Fibroblast of skin of right quadriceps (primary cell): ENCODE data around the gene KIAA1671.

Experiments used
- DNase-seq: peaks from one replicate; pipeline ENCODE4 v3.0.0-alpha.2; 2013

Gene KIAA1671

DNA sequence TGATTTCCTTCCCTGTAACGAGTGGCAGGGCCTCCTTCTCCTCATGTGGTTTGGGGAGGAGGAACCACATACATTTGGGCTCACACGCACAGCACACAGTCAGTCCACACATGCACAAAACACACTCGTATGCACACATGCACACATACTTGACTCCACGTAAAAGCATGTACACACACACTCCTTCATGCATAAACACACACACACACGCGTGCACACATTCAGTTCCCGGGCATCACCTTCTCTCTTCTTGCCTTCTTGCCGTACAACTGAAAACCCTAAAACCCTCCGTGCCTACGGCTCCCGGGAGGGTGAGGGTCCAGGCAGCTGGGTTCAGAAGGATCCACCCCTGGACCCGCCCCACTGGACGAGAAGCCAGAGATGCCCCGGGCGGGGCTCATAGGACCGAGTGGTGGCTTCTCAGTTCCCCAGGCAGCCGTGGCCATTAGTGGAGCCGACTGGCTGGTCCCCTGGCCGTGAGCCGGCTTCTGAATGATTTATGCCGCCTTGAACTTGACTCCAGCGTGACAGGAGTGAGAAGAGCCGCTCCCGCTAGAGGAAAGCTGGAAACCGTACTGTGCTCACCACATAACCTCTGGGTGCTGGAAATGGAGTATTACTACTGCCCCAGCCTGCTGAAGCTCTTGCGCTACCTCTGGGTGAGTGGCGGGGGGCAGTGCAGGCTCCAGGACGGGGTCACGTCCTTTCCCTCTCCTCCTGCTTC lies 117.4 kb downstream of the KIAA1671 start:
- DNase-seq = no peak

DNA sequence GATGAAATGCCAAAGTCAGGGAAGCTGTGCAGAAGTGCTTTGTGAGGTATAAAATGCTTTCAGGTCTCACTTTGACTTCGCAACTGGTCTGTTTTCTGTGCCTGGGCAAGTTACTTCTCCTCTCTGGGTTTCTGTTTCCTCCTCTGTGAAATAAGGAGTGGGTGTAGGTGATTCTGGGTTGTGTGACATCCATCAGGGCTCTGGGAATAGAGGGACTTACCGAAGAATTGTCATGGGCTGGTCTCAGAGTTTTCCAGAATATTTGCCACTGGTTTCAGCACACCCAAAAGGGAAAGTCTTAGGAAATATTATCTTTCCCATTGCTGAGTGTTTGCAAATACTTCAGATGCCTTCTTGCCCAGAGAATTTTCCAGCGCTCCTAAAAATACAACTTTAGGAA lies 118.4 kb downstream of the KIAA1671 start:
- no peak for DNase-seq

DNA sequence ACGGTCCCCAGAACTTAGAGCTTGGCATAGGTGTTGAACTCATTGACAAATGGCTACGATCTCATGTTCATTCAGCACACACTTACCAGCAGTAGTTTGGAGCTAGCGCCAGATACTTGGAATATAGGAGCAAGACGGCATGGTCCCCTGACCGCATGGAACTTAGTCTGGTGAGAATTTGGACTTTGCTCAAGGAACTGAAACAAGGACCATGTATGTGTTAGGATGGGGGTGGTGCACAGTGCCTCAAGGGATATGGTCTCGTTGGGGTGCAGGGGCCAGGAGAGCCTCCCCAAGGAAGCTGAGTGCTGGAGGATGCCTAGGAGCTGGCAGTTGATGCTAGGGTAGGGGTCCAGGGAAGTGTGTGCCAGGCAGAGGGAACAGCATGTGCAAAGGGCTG lies 119.2 kb downstream of the KIAA1671 start:
- DNase-seq = no peak

DNA sequence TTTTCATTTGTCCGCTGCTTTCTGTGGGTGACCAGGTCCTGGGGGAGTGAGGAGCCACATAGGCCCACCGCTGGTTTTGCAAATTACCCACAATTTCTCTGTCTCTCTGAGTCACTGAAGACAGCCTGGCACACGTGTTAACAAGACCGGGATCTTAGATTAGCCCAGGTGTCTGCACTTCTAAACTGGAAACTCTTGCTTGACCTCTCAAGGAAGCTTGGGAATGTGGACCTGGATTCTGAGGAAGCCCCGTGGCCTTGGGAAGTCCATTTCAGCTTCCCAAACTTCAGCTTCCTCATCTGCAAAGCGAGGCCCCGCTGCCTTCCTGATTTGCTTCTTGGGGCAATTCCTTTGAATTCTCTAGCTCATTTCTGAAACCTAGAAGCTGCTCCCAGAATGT lies 119.9 kb downstream of the KIAA1671 start:
- DNase-seq = no peak

DNA sequence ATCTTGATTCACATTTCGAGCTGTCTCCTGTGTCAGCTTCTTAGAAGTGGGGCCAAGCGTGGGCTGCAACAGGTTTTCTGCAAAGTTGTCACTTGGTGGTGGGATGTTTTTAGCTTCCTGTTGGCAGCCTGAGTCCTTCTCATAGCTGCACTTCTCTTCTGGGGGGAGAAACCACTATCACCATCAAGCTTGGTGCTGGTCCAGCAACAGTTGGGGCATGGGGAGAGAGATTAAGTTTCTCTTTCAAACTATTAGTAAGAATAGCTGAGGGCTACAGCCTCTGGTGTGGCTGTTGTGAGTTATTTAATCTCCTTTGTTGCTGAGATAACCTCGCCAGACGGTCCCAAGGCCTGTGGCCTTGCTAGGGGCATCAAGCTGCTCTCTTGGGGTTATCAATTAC lies 123.8 kb downstream of the KIAA1671 start:
- DNase-seq = no peak

DNA sequence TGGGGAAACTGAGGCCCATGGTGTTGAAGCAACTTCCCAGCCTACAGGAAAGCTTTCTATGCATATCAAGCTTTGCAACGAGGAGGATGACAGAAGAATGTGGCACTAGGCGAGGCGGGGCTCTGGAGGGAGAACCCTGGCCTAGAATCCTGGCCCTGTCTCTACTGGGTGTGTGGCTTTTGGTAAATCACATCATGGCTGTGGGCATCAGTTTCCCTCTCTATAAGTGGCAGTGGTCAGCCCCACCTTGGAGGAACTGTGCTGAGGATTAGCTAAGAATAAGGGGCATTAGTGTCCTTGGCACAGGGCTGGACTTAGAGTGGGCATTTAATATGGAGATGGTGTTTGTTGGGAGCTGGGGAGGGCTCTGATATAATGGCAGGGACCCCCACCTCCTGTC lies 124.5 kb downstream of the KIAA1671 start:
- DNase-seq = no peak

DNA sequence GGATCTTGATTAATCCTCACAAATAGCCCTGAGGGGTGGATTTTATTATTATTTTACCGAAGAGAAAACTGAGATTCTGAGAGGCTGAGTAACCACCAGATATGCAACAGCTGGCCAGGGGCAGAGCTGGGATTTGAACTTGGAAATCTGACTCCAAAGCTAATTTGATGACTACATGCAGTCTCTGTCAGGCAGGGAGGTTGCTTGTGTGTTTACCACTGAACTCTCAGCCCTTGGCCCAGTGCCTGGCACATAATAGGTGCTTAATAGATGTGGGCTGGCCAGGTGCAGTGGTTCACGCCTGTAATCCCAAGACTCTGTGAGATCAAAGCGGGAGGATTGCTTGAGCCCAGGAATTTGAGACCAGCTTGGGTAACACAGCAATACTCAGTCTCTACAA lies 125.4 kb downstream of the KIAA1671 start:
- no peak for DNase-seq

DNA sequence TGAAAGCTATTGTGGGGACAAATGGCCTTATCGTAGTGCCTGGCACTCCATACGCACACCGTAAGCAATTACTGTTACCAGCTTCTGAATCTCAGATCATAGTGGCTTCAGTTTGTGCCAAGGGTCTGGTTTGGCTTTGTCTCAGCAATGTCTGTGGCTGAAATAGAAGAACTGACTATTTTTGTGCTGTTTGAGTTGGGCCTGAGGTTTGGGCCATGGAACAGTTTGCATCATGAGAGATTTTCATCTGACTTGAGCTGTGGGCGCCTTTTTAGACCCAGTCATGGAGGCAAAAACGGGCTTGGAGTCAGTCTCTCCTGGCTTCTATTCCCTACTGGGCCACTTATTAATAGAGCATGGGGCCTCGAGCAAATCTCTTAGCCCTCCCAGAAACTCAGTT lies 126.1 kb downstream of the KIAA1671 start:
- DNase-seq = no peak

DNA sequence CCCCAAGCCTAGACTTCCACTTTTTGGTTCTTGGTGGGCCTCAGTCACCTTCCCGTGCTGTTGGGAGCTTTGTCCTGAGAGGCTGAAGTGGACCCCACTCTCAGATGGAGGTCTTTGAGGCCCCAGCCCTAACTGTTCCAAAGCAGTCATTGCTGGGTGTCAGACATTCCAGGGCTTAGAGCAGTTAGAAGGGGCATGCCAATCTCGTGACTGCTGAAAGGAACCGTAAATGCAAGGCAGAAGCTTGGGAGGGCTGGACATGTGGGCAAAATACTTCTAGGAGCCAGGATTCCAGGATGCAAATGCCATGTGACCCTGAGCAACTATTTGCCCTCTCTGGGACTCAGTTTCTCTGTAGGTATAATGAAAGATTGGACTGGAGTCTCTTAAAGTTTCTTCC lies 128.3 kb downstream of the KIAA1671 start:
- no peak for DNase-seq

DNA sequence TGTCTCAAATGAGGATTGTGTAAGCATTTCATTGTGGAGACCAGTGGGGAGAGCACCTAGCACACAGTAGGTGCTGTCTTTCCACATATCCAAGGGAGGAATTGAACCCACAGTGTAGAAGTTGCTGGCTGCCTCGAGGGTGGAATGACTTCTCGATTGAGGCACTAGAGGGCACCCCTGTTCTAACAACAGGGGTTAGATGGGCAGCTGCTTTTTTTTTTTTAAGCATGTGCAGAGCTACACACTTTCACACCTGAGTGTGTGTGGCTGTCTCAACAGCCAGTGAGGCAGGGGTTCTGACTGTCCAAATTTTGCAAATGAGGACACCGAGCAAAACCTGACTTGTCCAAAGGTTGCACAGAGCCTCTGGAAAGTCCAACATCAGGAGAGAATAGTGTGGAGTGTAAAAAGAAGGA lies 128.9 kb downstream of the KIAA1671 start:
- no peak for DNase-seq

DNA sequence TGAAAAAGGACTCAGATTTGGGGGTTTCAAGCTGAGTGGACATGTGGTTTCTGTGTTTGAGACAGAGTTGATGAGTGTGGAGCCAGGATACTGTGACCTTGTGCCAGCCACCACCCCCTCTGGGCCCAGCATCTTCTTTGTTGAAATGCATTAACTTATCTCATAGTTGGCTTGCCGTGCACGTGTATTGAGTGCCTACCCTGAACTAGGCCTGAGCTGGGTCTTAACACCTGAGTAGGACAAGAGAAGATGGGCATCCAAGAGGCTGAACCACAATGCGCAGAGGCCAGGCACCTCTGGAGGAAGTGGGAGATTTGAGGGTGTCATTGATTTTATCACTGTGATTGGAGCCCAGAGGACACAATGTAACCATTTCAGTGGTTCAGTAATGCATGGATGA lies 129.6 kb downstream of the KIAA1671 start:
- no peak for DNase-seq

DNA sequence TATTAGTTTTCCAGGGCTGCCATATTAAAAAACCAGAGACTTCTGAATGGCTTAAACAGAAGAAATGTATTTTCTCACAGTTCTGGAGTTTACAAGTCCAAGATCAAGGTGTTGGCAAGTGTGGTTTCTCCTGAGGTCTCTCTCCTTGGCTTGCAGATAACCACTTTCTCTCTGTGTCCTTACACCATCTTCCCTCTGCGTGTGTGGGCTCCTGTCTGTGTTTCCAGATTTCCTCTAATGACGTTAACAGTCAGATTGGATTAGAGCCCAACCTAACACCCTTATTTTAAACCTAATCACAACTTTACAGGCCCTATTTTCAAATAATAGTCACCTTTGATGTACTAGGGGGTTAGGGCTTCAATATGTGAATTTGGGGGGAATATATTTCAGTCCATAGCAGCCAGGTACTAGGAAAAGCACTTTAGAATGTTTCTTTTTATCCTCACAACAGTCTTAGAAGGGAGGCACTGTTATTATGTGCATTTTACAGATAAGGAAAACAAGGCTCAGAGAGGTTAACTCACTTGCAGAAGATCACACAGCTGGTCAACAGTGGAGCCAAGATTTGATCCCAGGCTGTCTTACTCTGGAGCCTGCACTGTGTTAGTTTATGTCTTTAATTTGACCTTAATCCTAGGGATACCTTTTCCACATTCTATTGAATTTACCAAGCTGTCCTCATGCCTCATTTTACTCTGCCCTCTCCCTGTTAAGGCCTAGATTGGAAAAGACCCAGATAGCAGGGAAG lies 130.7 kb downstream of the KIAA1671 start:
- DNase-seq = no peak

DNA sequence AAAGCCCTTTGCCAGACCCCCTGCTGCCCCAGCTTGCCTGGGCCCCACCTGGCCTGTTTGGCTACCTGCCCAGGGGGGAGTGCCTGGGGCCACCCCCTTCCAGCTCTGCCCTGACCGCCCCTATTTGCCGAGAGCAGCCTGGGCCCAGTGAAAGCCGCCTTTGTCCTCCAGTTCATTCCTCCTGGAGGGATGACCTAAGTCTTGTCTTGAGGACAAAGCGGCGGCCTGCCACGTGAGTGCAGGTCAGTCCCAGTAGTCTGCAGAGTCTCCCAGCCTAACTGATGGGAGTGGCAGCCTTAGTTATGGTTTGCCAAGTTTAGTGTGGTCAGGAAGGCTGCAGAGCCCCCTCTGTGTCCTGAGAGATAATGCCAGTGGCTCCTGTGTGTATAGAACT lies 131.3 kb downstream of the KIAA1671 start:
- no peak for DNase-seq

DNA sequence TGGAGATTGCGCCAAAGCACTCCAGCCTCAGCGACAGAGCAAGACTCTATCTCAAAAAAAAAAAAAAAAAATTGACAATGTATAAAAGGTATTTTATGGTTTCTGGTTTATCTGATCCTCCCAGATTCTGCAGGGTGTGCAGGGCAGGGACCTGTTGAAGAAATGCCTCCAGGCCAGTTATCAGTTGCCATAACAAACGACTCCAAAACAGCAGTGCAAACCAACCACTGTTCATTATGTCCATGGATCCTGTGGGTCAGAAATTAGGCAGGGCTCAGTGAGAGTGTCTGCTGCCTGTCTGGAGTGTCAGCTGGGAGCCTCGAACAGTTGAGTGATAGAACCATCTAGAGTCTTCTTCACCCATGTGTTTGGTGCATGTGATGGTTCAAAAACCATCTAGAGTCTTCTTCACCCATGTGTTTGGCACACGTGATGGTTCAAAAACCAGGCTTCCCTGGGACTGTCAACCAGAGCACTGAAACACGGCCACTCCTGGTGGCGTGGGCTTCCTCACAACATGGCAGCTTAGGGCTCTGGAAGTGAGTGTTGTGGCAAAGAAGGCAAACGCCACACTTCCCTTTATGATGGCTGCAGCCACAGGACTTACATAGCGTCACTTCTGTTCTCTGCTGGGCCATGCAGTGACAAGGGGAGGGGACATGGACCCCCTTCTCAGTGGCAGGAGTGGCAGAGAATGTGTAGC lies 132.0 kb downstream of the KIAA1671 start:
- DNase-seq = no peak

DNA sequence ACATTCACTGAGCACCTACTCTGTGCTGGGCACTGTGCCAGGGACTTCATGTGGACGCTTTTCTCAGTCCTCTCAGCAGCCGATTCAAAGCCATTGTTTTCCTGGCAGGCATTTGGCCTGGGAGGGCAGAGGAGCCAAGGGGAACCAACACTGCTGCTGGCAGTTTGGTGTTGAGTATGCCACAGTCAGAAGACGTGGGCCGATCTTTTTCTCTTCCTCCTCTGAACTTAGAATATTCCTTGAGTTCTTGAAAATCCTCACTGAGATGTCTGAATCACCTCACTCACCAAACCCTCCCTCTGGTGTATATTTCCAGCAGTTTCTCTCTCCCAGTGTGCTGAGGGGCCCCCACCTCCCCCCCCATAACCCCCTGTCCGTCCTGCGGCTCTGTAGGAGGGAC lies 132.6 kb downstream of the KIAA1671 start:
- DNase-seq = no peak

DNA sequence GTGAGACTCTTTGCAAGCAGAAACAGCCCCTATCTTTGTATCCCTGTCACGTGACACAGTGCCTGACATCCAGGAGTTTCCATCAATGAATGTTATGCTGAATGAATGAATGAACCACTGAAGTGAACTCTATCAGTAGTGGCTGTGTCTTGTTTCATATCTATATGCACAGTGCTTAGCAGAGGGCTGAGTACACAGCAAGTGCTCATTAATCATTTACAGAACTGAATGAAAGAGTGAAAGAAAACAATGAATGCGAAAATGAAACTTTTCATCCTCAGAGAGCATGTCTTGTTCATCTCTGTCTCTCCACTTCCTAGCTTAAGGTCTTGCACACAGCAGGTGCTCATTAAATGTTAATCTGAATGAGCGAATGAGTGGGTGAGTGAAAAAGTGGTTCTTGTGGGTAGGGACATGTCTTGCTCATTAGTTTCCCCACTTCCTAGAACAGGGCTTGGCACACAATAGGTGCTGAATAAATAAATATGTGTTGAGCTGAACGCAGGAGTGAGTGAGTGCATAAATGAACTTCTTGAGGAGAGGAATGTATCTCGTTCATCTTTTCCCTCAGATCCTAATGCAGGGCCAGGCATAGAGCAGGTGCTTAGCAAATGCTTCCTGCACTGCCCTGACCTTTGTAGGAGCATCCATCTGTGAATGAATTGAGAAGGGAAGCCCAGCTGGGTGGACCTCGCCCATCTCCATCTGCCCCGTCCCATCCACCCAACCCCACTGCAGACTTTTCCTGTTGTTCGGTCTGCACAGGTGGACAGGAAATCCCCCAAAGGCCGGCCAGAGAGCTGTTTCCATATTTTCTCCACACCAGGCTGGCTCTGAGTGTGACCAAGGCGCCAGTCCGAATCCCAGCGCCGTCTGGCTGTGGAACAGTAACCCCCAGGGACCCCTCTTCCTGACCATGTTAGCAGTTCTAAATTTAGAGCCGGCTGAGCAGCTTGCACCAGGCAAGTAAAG lies 133.7 kb downstream of the KIAA1671 start:
- DNase-seq = no peak

DNA sequence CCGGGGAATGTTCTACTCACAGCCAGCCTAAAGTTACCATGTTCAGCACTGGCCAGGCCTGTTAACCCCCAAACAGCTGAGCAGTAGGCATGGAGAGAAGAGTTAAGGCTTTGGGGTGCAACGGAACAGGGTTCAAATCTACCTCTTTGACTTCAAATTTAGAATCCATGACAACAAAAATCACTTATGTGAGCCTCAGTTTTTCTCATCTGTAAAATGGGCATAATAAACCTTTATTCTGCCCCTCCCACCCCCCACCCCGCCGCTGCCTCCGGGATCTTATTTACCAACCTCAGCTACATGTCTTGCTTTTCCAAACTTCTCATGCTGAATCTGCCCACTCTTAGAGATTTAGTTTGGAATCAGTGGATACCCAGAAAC lies 134.4 kb downstream of the KIAA1671 start:
- no peak for DNase-seq

DNA sequence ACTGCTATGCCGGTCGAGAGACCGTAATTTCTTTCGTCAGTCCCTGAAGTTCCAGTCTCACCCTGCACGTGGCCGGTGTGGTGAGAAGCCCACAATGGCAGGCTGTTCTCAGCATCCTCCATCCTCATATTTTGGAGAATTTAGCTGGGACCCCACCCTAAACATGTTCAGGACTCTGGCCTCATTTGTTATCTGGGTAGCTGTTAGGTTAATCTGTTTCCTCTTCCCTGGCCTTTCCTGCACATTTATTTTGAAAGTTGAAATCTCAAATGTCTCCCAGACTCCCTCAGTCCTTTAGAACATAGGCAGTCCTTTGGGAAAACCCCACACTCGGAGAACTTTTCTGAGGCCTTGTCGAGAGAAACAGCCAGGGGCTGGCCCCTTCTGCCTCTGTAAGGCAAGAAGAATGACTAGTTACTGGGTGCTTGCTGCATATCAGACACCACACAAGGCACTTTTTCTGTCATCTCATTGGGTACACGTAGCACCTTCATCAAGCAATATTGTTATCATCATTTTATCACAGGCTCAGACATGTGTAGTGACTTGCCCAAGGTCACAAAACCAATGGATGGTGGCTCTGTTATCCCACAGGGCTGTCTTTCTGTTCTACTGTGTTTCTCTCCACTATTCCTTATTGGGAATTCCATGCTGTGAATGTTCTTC lies 137.8 kb downstream of the KIAA1671 start:
- no peak for DNase-seq

DNA sequence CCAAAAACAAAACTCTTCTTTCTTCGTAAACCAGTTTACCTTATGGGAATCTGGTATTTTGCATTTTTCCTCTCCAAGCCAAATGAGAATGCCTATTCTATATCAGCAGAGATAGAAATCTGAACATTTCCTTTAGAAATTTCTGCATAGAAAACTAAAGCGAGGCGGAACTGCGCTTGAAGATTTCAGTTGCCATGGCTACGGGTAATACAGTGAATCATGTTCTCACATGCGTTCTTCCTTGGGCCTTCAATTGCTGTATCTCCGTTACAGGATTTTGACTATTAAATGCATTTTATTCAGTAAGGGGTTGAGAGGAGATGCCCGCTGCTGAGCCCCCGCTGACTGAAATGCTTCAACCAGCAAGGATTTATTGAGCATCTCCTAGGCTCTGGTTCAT lies 138.9 kb downstream of the KIAA1671 start:
- no peak for DNase-seq

DNA sequence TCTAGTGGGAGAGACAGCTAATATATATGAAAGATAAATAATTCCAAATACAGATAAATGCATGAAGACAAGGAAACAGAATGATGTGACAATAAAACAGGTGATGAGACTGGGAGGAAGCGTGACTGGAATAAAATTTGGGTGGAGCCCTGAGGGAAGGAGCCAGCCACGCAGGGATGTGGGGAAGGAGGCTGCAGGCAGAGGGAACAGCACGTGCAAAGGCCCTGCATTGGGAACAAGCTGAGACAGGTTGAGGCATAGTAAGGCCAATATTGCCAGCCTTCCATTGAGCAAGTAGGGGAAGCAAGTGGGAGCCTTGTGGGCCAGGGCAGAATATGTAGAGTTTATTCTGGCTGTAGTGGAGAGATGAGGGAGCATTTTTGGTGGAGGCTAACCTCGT lies 139.6 kb downstream of the KIAA1671 start:
- no peak for DNase-seq

DNA sequence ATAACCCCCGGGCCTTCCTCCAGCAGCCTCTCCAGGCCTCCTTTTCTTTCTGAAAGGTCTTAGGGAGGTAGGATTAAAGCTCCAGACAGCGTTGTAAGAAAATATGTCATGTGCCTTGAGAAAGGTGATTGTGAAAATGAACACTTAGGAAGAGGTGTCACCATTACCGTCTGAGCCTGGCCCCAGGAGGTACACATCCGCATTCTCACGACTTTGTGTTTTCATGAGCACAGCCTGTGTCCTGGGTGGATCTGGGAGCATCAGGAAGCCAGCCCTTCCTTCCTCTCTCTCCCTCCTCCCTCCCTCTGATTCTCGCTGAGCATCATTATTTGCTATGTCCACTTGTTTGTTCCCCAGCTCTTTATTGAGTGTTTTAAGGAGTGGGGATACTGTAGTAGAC lies 142.1 kb downstream of the KIAA1671 start:
- DNase-seq = no peak

DNA sequence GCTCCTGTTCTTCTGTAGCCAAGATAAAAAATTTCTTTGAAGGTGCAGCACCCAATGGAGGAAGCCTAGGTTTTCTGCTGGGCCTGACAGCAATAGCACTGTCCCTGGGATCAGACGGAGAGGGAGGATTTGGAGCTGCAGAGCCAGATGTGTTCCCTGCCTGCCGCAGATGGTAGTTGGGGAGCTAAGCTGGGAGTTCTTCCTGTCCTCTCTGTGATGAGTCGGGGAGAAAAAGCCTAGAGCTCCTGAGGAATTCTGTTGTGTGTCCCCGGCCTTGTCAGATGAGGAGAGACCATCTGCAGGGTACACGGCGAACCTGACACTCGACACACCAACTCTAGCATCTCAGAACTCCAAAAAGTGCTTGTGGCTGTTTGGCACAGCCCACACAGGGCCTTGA lies 143.4 kb downstream of the KIAA1671 start:
- DNase-seq = no peak
